HL-60 (cell line): Measurements from ENCODE around the gene CHADL.

ENCODE experiments used
- CTCF ChIP-seq: IDR thresholded peaks from one replicate; pipeline ENCODE4 v1.5.1; 2011; ENCODE audit warnings: low read length, control low read depth, inconsistent platforms; ENCODE audit not compliant: insufficient read depth
- GABPA ChIP-seq: IDR thresholded peaks from 2 replicates; pipeline ENCODE4 v1.6.1; 2012; ENCODE audit warnings: low read depth
- POLR2AphosphoS5 ChIP-seq: IDR thresholded peaks from 2 replicates; pipeline ENCODE4 v1.6.1; 2012; ENCODE audit warnings: low read depth
- REST ChIP-seq: IDR thresholded peaks from 2 replicates; pipeline ENCODE4 v1.6.1; 2012; ENCODE audit warnings: low read depth; ENCODE audit not compliant: insufficient replicate concordance
- SPI1 ChIP-seq: IDR thresholded peaks from 2 replicates; pipeline ENCODE4 v1.6.1; 2012; ENCODE audit warnings: low read depth, mild to moderate bottlenecking, borderline replicate concordance

DNA sequence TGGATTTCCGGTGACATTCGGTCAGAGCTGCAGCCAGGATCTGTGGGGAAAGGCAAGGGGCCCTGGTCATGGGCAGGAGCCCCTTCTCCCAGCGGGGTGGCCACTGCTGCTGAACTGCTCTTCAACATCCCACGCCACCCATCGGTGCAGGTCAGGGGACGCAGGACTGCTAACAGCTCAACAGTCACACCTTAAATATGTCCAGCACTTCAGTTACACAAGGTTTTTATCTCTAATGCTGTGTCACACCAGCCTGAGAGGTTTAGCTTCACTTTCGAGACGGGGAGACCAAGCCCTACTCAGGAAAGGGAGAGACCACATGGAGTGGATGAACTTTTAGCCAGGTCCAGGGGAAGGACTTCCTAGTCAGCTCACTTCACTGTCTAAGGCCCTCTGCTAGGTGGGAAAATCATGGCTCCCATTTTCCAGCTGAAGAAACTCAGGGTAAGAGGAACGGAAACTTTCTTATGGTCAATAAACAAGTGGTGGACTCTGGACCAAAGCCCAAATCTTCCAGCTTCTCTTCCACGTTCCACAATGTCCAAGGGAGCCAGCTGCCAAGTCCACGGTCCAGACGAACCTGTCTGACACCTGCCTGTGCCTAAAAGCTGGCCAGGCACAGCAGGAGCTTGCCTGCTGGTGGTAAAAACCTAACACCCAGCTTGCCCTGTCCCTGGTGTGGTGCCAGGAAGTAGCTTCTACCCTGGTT lies 21.0 kb upstream of the CHADL start:
- TF ChIP-seq CTCF = no peak
- no peak for TF ChIP-seq POLR2AphosphoS5
- no peak for TF ChIP-seq REST
- TF ChIP-seq SPI1 = no peak
- TF ChIP-seq GABPA = no peak
